ENCODE results near the gene ABCD1. TPM values are rescaled to one million over a fixed set of nuclear protein-coding genes. Genes with fewer than 3 reads are reported as not detected.
"Not testable (repeated sequence)": the region's sequence is repeated elsewhere in the genome, so short reads cannot be mapped to it uniquely, and the experiment has no call there.

The ABCD1 gene
- total RNA-seq, result 11.0 TPM

- intact Hi-C loops (cut with DNase I), result no loop called here
- Histone ChIP-seq H3K27me3 (no peaks in the 10 kb centered on the region), H3K27ac (peak within 1 kb of the TSS; percentile 79), H3K4me1 (peaks cover 52% of the 10 kb centered on the region), H3K4me3 (peak within 1 kb of the TSS; percentile 59 to 63), H3K36me3 (peaks cover 0 to 8% of the 10 kb centered on the region in 2 donors), H3K9me3 (no peaks in the 10 kb centered on the region)
- TF ChIP-seq POLR2AphosphoS5 (IDR thresholded peaks at IDR 0.05; ENCODE audit: insufficient read depth in 1 of 2, low read depth in 1 of 2), result peak; percentile 5 to 86
- peak in 1 of 2 donors; percentile 73 for TF ChIP-seq POLR2A (IDR thresholded peaks at IDR 0.05)
- TF ChIP-seq, protein P1, sequence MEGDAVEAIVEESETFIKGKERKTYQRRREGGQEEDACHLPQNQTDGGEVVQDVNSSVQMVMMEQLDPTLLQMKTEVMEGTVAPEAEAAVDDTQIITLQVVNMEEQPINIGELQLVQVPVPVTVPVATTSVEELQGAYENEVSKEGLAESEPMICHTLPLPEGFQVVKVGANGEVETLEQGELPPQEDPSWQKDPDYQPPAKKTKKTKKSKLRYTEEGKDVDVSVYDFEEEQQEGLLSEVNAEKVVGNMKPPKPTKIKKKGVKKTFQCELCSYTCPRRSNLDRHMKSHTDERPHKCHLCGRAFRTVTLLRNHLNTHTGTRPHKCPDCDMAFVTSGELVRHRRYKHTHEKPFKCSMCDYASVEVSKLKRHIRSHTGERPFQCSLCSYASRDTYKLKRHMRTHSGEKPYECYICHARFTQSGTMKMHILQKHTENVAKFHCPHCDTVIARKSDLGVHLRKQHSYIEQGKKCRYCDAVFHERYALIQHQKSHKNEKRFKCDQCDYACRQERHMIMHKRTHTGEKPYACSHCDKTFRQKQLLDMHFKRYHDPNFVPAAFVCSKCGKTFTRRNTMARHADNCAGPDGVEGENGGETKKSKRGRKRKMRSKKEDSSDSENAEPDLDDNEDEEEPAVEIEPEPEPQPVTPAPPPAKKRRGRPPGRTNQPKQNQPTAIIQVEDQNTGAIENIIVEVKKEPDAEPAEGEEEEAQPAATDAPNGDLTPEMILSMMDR (IDR thresholded peaks at IDR 0.05), result no peak
- no peak for DNase-seq (ENCODE audit: extremely low spot score in 2 of 2)
Observed at GRCh38 chrX:153724252-153725038, at the start of gene ABCD1, which contains the start of gene BCAP31. ABCD1 (plus strand) TSS chrX:153724856; CDS start chrX:153725267, 411 bp downstream. BCAP31 (minus strand) TSS chrX:153724387; CDS start chrX:153723244, 1,143 bp downstream.

DNA sequence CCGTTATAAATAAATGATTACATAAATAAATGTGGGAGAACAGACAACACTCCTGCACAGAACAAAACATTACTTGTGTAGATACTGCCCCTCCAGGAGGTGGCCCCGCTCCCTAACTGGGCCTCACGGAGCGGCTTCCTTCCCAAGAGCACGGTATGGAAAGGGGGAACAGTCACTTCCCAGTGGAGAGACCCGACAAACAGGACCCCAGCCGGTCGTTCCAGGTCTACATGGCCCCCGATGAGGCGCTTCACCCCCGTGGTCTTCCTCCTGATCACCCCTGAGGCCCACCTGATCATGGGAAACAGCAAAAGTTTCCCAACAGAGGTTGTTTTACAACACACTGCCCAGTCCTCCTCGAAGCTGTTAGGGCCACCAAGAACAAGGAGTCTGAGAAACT lies 43.5 kb upstream of the ABCD1 start:
- no peak overlapping the region for H3K27ac ChIP-seq
- H3K36me3 ChIP-seq, result no peaks in the 10 kb centered on the region
- H3K27me3 ChIP-seq, result no peaks in the 10 kb centered on the region
- TF ChIP-seq POLR2A (IDR thresholded peaks at IDR 0.05), result no peak
- TF ChIP-seq, protein P1 (IDR thresholded peaks at IDR 0.05), result no peak
- TF ChIP-seq POLR2AphosphoS5 (IDR thresholded peaks at IDR 0.05; ENCODE audit: insufficient read depth in 1 of 2, low read depth in 1 of 2), result no peak
- no peaks in the 10 kb centered on the region for H3K4me1 ChIP-seq
- no peak overlapping the region for H3K4me3 ChIP-seq
- intact Hi-C loops (cut with DNase I), result no loop called here
- no peaks in the 10 kb centered on the region for H3K9me3 ChIP-seq
- DNase-seq (ENCODE audit: extremely low spot score in 2 of 2), result no peak

DNA sequence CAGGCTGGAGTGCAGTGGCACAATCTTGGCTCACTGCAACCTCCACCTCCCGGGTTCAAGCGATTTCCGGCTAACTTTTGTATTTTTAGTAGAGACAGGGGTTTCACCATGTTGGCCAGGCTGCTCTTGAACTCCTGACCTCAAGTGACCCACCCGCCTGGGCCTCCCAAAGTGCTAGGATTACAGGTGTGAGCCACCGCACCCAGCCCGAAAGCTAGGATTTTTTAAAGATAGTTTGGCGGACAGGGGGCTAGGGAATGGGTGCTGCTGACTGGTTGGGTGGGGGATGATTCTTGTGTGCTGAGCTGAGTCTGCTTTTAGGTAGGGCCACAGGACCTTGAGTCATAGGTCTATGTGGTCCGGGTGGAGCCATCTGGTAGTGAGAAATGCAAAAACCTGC lies 41.2 kb upstream of the ABCD1 start:
- H3K4me3 ChIP-seq; H3K27me3 ChIP-seq; H3K27ac ChIP-seq; H3K9me3 ChIP-seq; intact Hi-C loops (cut with DNase I); H3K36me3 ChIP-seq; H3K4me1 ChIP-seq; DNase-seq (ENCODE audit: extremely low spot score in 2 of 2): not testable (repeated sequence)

DNA sequence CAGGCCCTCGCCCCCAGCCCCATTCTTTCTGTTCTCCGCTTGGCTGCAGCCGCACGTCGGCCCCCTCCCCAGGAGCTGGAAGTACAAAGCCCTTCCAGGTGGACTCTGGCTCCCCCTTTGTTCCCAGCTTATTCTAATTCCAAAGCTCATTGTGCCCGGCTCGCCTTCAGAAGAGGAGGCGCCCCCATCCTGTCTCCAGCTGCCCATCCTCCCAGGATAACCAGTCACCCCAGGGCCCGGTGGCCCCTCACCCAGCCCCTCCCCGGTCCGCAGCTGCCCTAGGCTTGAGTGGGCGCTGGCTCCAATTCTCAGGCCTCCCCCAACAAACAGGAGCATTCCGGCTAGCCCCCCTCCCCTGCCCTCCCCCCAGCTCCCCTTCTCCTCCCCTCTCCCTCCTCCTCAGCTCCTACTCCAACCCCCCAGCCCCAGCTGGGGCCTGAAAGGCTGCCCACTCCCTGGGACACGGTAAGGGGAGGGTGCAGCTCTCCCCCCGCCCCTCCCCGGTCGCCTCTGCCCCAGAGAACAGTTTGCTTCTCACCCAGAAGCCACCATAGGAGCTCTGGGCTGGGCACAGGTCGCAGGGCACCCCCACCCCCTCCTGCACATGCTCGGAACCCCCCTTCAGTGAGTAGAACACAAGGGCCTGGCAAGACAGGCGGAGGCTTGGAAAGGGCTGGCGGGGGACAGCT lies 40.0 kb upstream of the ABCD1 start:
- Histone ChIP-seq H3K27ac (no peak overlapping the region), H3K36me3 (no peaks in the 10 kb centered on the region), H3K4me1 (peaks cover 8% of the 10 kb centered on the region), H3K9me3 (no peaks in the 10 kb centered on the region), H3K27me3 (no peaks in the 10 kb centered on the region), H3K4me3 (no peak overlapping the region)
- no peak for TF ChIP-seq POLR2AphosphoS5 (IDR thresholded peaks at IDR 0.05; ENCODE audit: insufficient read depth in 1 of 2, low read depth in 1 of 2)
- TF ChIP-seq, protein P1 (IDR thresholded peaks at IDR 0.05), result no peak
- TF ChIP-seq POLR2A (IDR thresholded peaks at IDR 0.05), result no peak
- DNase-seq (ENCODE audit: extremely low spot score in 2 of 2), result no peak
- intact Hi-C loops (cut with DNase I), result no loop called here

DNA sequence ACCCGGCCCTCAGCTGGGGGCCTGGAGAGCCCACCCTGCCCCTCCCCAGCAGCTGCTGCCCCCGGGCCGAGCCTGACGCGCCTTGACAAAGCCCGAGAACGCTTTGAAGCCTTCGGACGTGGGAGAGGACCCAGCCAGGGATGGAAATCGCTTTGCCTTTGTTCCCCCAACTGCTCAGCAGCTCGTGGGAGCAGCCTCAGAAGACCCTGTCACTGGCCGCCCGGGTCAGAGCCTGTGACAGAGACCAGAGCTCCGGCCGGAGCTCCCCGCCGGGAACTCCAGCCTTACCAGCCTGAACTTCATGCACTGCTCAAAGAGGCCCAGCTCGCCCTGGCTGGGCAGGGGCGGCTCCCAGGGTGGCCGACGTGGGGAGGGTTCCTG lies 39.5 kb upstream of the ABCD1 start:
- no peak for TF ChIP-seq POLR2A (IDR thresholded peaks at IDR 0.05)
- TF ChIP-seq, protein P1 (IDR thresholded peaks at IDR 0.05), result no peak
- TF ChIP-seq POLR2AphosphoS5 (IDR thresholded peaks at IDR 0.05; ENCODE audit: insufficient read depth in 1 of 2, low read depth in 1 of 2), result no peak
- no peak for DNase-seq (ENCODE audit: extremely low spot score in 2 of 2)
- H3K4me3 ChIP-seq, result no peak overlapping the region
- intact Hi-C loops (cut with DNase I), result no loop called here
- H3K9me3 ChIP-seq, result no peaks in the 10 kb centered on the region
- H3K4me1 ChIP-seq, result peaks cover 13% of the 10 kb centered on the region
- H3K36me3 ChIP-seq, result no peaks in the 10 kb centered on the region
- no peaks in the 10 kb centered on the region for H3K27me3 ChIP-seq
- no peak overlapping the region for H3K27ac ChIP-seq
